SK-N-SH (cell line): Measurements from ENCODE around the gene TMEM209. TPM values are rescaled to one million over a fixed set of nuclear protein-coding genes. Genes with fewer than 3 reads are reported as not detected.
A peak's percentile ranks its signal among the peaks of the same experiment; 100 is the strongest.
"Not testable (repeated sequence)": the region's sequence is repeated elsewhere in the genome, so short reads cannot be mapped to it uniquely, and the experiment has no call there.

Experiments used
- CTCF ChIA-PET: fragments of 300-600, 350-600 bp; formaldehyde crosslinking; extraction: SDS; loops from one replicate; lab custom pipeline; 2021; lab: Yijun Ruan, JAX
- POLR2A ChIA-PET: fragments of 350-600 bp; sonication (Branson Sonifier 250); formaldehyde crosslinking; extraction: SDS; loops from one replicate; lab custom pipeline; 2020; ENCODE audit warnings: antibody characterized with exemption, inconsistent platforms; lab: Yijun Ruan, JAX
- DNase-seq: peaks from one replicate; pipeline ENCODE4 v3.0.0; 2012
- H2AFZ ChIP-seq: fragments of 200-600 bp; sonication (generic); 2 replicates; pipeline ENCODE4 v1.8.1; 2016; ENCODE audit warnings: antibody characterized with exemption, mild to moderate bottlenecking, low read depth
- H3F3A ChIP-seq: fragments of 200-600 bp; sonication (generic); replicated peaks from 2 replicates; pipeline ENCODE3; 2016; ENCODE audit warnings: antibody characterized with exemption, mild to moderate bottlenecking; ENCODE audit not compliant: insufficient read depth
- H3K27ac ChIP-seq, 2 experiments: fragments of 200-500 bp in 1 of 2; fragments of 200-600 bp in 1 of 2; sonication (Bioruptor generic) in 1 of 2; sonication (generic), shearing (Covaris generic) in 1 of 2; 2 replicates each; pipeline versions ENCODE4 v1.5.1 to v1.6.1; 2014 to 2016; ENCODE audit warnings: low read depth in 2 of 2, inconsistent platforms in 1 of 2, low read length in 1 of 2, mild to moderate bottlenecking in 1 of 2, mixed read lengths in 1 of 2
- H3K27me3 ChIP-seq: fragments of 200-600 bp; sonication (generic), shearing (Covaris generic); 2 replicates; pipeline ENCODE4 v1.6.1; 2016; ENCODE audit warnings: mixed run types; ENCODE audit not compliant: insufficient read depth
- H3K36me3 ChIP-seq, 2 experiments: fragments of 200-500 bp in 1 of 2; fragments of 200-600 bp in 1 of 2; sonication (Bioruptor generic) in 1 of 2; sonication (generic) in 1 of 2; replicated peaks in 1 of 2; 2 replicates each; pipeline versions ENCODE3 to v1.5.1; 2014 to 2016; ENCODE audit warnings: low read length in 1 of 2, mild to moderate bottlenecking in 1 of 2; ENCODE audit not compliant: insufficient read depth in 2 of 2, control insufficient read depth in 1 of 2
- H3K4me1 ChIP-seq, 2 experiments: fragments of 200-500 bp in 1 of 2; fragments of 200-600 bp in 1 of 2; sonication (Bioruptor generic) in 1 of 2; sonication (generic), shearing (Covaris generic) in 1 of 2; 2 replicates each; pipeline versions ENCODE4 v1.5.1 to v1.6.1; 2014 to 2016; ENCODE audit warnings: low read depth in 1 of 2, low read length in 1 of 2, mixed run types in 1 of 2; ENCODE audit not compliant: insufficient read depth in 2 of 2, control insufficient read depth in 1 of 2
- H3K4me2 ChIP-seq: fragments of 200-600 bp; sonication (generic), shearing (Covaris generic); 2 replicates; pipeline ENCODE4 v1.6.1; 2017; ENCODE audit warnings: mixed run types
- H3K4me3 ChIP-seq, 2 experiments: fragments of 200-500 bp in 1 of 2; fragments of 200-600 bp in 1 of 2; sonication (Bioruptor generic) in 1 of 2; sonication (generic), shearing (Covaris generic) in 1 of 2; 2 replicates each; pipeline versions ENCODE4 v1.5.1 to v1.8.1; 2014 to 2016; ENCODE audit warnings: low read depth in 2 of 2, inconsistent platforms in 1 of 2, low read length in 1 of 2, mild to moderate bottlenecking in 1 of 2, mixed read lengths in 1 of 2, moderate library complexity in 1 of 2
- H3K79me2 ChIP-seq: fragments of 200-600 bp; sonication (generic); 2 replicates; pipeline ENCODE4 v1.8.1; 2017; ENCODE audit warnings: mild to moderate bottlenecking; ENCODE audit not compliant: insufficient read depth
- H3K9ac ChIP-seq: fragments of 200-600 bp; sonication (generic); 2 replicates; pipeline ENCODE4 v1.6.1; 2017; ENCODE audit warnings: mixed run types
- H3K9me2 ChIP-seq: fragments of 200-600 bp; sonication (generic); 2 replicates; pipeline ENCODE4 v1.6.1; 2017; ENCODE audit warnings: mixed run types
- H3K9me3 ChIP-seq: fragments of 200-600 bp; sonication (generic); 2 replicates; pipeline ENCODE4 v1.6.1; 2017; ENCODE audit warnings: mixed run types, mild to moderate bottlenecking, moderate library complexity
- H4K20me1 ChIP-seq: fragments of 200-600 bp; sonication (generic); 2 replicates; pipeline ENCODE4 v1.6.1; 2017; ENCODE audit warnings: mild to moderate bottlenecking, mixed run types; ENCODE audit not compliant: insufficient read depth
- EP300 ChIP-seq, 2 experiments: IDR thresholded peaks; 2 replicates each; pipeline versions ENCODE4 v1.4.0 to v1.6.1; 2012; ENCODE audit warnings: borderline replicate concordance in 1 of 2, low read depth in 1 of 2, low read length in 1 of 2
- FOXJ3 ChIP-seq: sonication (generic); formaldehyde crosslinking; IDR thresholded peaks from 2 replicates; pipeline ENCODE4 v1.5.1; 2020; ENCODE audit warnings: mild to moderate bottlenecking, missing genetic modification reagents
- FOXM1 ChIP-seq: IDR thresholded peaks from 2 replicates; pipeline ENCODE4 v1.4.0; 2012; ENCODE audit warnings: low read depth, mild to moderate bottlenecking
- GATA2 ChIP-seq: sonication (generic); formaldehyde crosslinking; IDR thresholded peaks from 2 replicates; pipeline ENCODE4 v1.5.0; 2020; ENCODE audit warnings: mild to moderate bottlenecking, missing genetic modification reagents
- MEF2A ChIP-seq: IDR thresholded peaks from 2 replicates; pipeline ENCODE4 v1.4.0; 2012; ENCODE audit warnings: low read depth, borderline replicate concordance
- NFIC ChIP-seq: IDR thresholded peaks from 2 replicates; pipeline ENCODE4 v1.4.0; 2012; ENCODE audit warnings: borderline replicate concordance
- NRF1 ChIP-seq: IDR thresholded peaks from 2 replicates; pipeline ENCODE4 v1.6.1; 2012; ENCODE audit warnings: low read depth, mild to moderate bottlenecking, low read length
- POLR2AphosphoS5 ChIP-seq: IDR thresholded peaks from 2 replicates; pipeline ENCODE4 v1.6.1; 2012; ENCODE audit warnings: low read depth, low read length
- RFX5 ChIP-seq: IDR thresholded peaks from 2 replicates; pipeline ENCODE4 v1.6.1; 2012; ENCODE audit warnings: mild to moderate bottlenecking, improper control_type of control experiment, low read length
- RXRA ChIP-seq: IDR thresholded peaks from 2 replicates; pipeline ENCODE4 v1.4.0; 2012; ENCODE audit warnings: low read depth, mild to moderate bottlenecking, borderline replicate concordance
- SIN3A ChIP-seq: IDR thresholded peaks from 2 replicates; pipeline ENCODE4 v1.6.1; 2012; ENCODE audit warnings: low read depth, mild to moderate bottlenecking, low read length, moderate library complexity, borderline replicate concordance
- TAF1 ChIP-seq: IDR thresholded peaks from 2 replicates; pipeline ENCODE4 v1.6.1; 2012; ENCODE audit warnings: low read depth, mild to moderate bottlenecking, low read length, moderate library complexity, borderline replicate concordance
- TCF12 ChIP-seq: IDR thresholded peaks from 2 replicates; pipeline ENCODE4 v1.4.0; 2012
- WGBS: methylation state at CpG from one replicate; pipeline ENCODE4 v1.1.6; 2017; ENCODE audit warnings: low lambda C conversion rate; 5-methylcytosine and 5-hydroxymethylcytosine counted together
- polyA plus RNA-seq, 3 experiments: library from polyadenylated mRNA; depleted of rRNA; stranded (reverse); fragments of >200 nt; gene quantifications; 2 replicates each; pipeline ENCODE4 v1.2.3, GENCODE V29; 2012
- TF ChIP-seq, protein P1 (sequence below): IDR thresholded peaks from 2 replicates; pipeline ENCODE4 v1.4.0; 2012; ENCODE audit warnings: low read depth, borderline replicate concordance
- TF ChIP-seq, protein P2 (sequence below): IDR thresholded peaks from 2 replicates; pipeline ENCODE4 v1.4.0; 2012; ENCODE audit warnings: low read depth
- TF ChIP-seq, protein P3 (sequence below): fragments of 150-350 bp; IDR thresholded peaks from 2 replicates; pipeline ENCODE4 v1.6.1; 2016; ENCODE audit warnings: mild to moderate bottlenecking, low read depth, low read length
- TF ChIP-seq, protein P4 (sequence below): IDR thresholded peaks from 2 replicates; pipeline ENCODE4 v1.4.0; 2012; ENCODE audit warnings: low read depth, borderline replicate concordance
- TF ChIP-seq, protein P5 (sequence below): fragments of 150-350 bp; IDR thresholded peaks from 2 replicates; pipeline ENCODE4 v1.6.1; 2017; ENCODE audit warnings: antibody characterized with exemption, low read length, low read depth, borderline replicate concordance

The TMEM209 gene
- polyA plus RNA-seq, 1 of the 3 experiments (the other 2 are of a cell fraction), result 14.9 TPM

DNA sequence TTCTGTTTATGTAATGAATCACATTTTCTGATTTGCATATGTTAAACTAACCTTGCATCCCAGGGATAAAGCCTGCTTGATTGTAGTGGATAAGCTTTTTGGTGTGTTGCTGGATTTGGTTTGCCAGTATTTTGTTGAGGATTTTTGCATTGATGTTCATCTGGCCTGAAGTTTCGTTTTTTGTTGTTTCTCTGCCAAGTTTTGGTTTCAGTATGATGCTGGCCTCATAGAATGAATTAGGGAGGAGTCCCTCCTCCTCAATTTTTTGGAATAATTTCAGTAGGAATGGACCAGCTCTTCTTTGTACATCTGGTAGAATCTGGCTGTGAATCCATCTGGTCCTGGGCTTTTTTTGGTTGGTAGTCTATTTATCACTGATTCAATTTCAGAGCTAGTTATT lies 38.3 kb upstream of the TMEM209 start:
- H3K79me2 ChIP-seq, DNase-seq, H3F3A ChIP-seq, POLR2A ChIA-PET, H3K9ac ChIP-seq, H3K9me3 ChIP-seq, H2AFZ ChIP-seq, H3K9me2 ChIP-seq, H3K36me3 ChIP-seq, H3K27me3 ChIP-seq, H3K4me3 ChIP-seq, H3K4me1 ChIP-seq, H3K4me2 ChIP-seq, H3K27ac ChIP-seq, H4K20me1 ChIP-seq: not testable (repeated sequence)
- 67% methylated on average over 1 of the region's 1 CpG for WGBS
- CTCF ChIA-PET, result interaction anchor here (0.7 to 1.8 kb wide), 9 partner anchors 34 to 562 kb away, joined by 3 to 7 read pairs (median 3); partner anchors contain the start of gene TMEM209

DNA sequence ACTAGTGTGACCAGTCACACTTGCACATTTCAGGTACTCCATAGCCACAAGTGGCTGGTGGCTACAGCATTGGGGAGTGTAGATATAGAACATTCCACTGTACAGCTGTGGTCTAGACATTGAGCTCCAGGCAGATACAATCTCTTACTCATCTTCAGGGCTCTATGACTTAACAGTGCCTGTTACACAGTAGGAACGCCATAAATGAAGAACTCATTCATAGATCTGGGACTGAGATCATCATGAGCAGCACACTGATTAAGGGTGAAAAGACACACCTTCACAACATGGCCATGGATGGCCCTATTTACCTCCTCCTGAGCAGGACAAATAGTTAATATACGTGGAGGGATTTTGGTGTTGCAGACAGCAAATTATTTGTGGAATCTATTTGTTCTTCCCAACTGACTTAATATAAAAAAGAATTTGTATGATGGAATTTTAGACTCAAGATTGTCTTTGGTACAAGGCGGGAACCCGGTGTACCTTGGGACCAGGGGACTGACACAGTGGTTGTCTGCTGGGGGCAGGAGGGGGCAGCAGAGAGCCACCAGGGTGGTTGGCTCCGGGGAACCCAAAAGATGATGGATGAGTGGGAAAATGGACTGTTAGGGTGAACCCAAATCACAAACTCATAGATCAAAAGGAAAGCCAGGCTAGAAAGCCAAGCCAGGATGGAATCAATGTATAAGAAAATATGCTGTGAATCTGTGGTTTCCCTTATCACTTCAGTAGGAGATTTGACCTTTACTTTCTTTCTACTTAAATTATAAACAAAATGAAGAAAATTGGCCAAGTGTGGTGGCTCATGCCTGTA lies 37.2 kb upstream of the TMEM209 start:
- H3K9me3 ChIP-seq, result no peaks in the 10 kb centered on the region
- no peaks in the 10 kb centered on the region for H3K36me3 ChIP-seq
- no peaks in the 10 kb centered on the region for H3K27me3 ChIP-seq
- CTCF ChIA-PET, result interaction anchor here (0.7 to 1.8 kb wide), 8 partner anchors 11 to 516 kb away, joined by 3 to 7 read pairs (median 3); partner anchors contain the start of gene TMEM209
- POLR2A ChIA-PET, result no interaction called here
- 0 out of 2 replicates have a peak overlapping the region, but pooled peaks have one; percentile 4 for H2AFZ ChIP-seq
- 50% methylated on average over 5 of the region's 5 CpGs for WGBS
- H4K20me1 ChIP-seq, result no peaks in the 10 kb centered on the region
- H3K4me1 ChIP-seq, result peaks cover 0 to 2% of the 10 kb centered on the region in 2 experiments; a peak in 1 of 4 replicates
- no peak overlapping the region for H3K4me2 ChIP-seq
- peak; percentile 68 for DNase-seq
- H3K9me2 ChIP-seq, result no peaks in the 10 kb centered on the region
- H3F3A ChIP-seq, result peaks cover 5% of the 10 kb centered on the region
- peak overlapping the region in 1 of 2 experiments; percentile 13; a peak in 1 of 4 replicates for H3K4me3 ChIP-seq
- no peak overlapping the region for H3K9ac ChIP-seq
- no peak overlapping the region for H3K27ac ChIP-seq
- no peaks in the 10 kb centered on the region for H3K79me2 ChIP-seq
- no peak for TF ChIP-seq FOXM1
- no peak for TF ChIP-seq TAF1
- TF ChIP-seq, protein P1, sequence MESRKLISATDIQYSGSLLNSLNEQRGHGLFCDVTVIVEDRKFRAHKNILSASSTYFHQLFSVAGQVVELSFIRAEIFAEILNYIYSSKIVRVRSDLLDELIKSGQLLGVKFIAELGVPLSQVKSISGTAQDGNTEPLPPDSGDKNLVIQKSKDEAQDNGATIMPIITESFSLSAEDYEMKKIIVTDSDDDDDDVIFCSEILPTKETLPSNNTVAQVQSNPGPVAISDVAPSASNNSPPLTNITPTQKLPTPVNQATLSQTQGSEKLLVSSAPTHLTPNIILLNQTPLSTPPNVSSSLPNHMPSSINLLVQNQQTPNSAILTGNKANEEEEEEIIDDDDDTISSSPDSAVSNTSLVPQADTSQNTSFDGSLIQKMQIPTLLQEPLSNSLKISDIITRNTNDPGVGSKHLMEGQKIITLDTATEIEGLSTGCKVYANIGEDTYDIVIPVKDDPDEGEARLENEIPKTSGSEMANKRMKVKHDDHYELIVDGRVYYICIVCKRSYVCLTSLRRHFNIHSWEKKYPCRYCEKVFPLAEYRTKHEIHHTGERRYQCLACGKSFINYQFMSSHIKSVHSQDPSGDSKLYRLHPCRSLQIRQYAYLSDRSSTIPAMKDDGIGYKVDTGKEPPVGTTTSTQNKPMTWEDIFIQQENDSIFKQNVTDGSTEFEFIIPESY, result no peak
- TF ChIP-seq MEF2A, result no peak
- TF ChIP-seq, protein P2, sequence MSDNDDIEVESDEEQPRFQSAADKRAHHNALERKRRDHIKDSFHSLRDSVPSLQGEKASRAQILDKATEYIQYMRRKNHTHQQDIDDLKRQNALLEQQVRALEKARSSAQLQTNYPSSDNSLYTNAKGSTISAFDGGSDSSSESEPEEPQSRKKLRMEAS, result no peak
- TF ChIP-seq EP300 (IDR thresholded peaks at IDR 0.05; ENCODE audit: borderline replicate concordance in 1 of 2, low read depth in 1 of 2, low read length in 1 of 2), result peak in 1 of 2 experiments; percentile 39; a peak in 1 of 4 replicates
- no peak for TF ChIP-seq RXRA
- no peak for TF ChIP-seq FOXJ3 (CRISPR knock-in tag)
- TF ChIP-seq, protein P3, sequence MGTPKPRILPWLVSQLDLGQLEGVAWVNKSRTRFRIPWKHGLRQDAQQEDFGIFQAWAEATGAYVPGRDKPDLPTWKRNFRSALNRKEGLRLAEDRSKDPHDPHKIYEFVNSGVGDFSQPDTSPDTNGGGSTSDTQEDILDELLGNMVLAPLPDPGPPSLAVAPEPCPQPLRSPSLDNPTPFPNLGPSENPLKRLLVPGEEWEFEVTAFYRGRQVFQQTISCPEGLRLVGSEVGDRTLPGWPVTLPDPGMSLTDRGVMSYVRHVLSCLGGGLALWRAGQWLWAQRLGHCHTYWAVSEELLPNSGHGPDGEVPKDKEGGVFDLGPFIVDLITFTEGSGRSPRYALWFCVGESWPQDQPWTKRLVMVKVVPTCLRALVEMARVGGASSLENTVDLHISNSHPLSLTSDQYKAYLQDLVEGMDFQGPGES, result no peak
- no peak for TF ChIP-seq POLR2AphosphoS5
- no peak for TF ChIP-seq GATA2
- no peak for TF ChIP-seq SIN3A
- TF ChIP-seq, protein P4, sequence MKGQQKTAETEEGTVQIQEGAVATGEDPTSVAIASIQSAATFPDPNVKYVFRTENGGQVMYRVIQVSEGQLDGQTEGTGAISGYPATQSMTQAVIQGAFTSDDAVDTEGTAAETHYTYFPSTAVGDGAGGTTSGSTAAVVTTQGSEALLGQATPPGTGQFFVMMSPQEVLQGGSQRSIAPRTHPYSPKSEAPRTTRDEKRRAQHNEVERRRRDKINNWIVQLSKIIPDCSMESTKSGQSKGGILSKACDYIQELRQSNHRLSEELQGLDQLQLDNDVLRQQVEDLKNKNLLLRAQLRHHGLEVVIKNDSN, result no peak
- no peak for TF ChIP-seq NFIC
- TF ChIP-seq NRF1, result 0 out of 2 replicates have a peak, but pooled peaks have one; percentile 2
- TF ChIP-seq TCF12, result peak; percentile 56; the same call in 1 of the 2 replicates
- TF ChIP-seq, protein P5, sequence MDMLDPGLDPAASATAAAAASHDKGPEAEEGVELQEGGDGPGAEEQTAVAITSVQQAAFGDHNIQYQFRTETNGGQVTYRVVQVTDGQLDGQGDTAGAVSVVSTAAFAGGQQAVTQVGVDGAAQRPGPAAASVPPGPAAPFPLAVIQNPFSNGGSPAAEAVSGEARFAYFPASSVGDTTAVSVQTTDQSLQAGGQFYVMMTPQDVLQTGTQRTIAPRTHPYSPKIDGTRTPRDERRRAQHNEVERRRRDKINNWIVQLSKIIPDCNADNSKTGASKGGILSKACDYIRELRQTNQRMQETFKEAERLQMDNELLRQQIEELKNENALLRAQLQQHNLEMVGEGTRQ, result no peak
- no peak for TF ChIP-seq RFX5
